Gastroesophageal sphincter (tissue), 4 donors: ENCODE measurements around the gene NEURL1. TPM values are rescaled to one million over a fixed set of nuclear protein-coding genes. Genes with fewer than 3 reads are reported as not detected.

ENCODE experiments used
- ATAC-seq: fragments of 150-250 bp; one replicate; pipeline ENCODE4 v1.9.1; 2016; ENCODE audit warnings: mild to moderate bottlenecking, moderate library complexity
- H3K27ac ChIP-seq, 4 donors: fragments of 200-600 bp; sonication (generic) in 3 of 4; 1 replicate in 3 of 4; 2 replicates in 1 of 4; pipeline ENCODE4 v1.5.1; 2016 to 2019
- H3K27me3 ChIP-seq: fragments of 200-600 bp; sonication (generic); one replicate; pipeline ENCODE4 v1.5.1; 2019
- H3K36me3 ChIP-seq, 2 donors: fragments of 200-600 bp; sonication (generic); one replicate each; pipeline ENCODE4 v1.5.1; 2019; ENCODE audit warnings: control low read depth in 1 of 2
- H3K4me1 ChIP-seq, 3 donors: fragments of 200-600 bp; sonication (generic); 1 replicate in 2 of 3; 2 replicates in 1 of 3; pipeline ENCODE4 v1.5.1; 2016 to 2019; ENCODE audit warnings: control low read depth in 2 of 3
- H3K4me3 ChIP-seq, 2 donors: fragments of 200-600 bp; sonication (generic); one replicate each; pipeline ENCODE4 v1.5.1; 2019; ENCODE audit warnings: mild to moderate bottlenecking in 1 of 2, moderate library complexity in 1 of 2
- H3K9me3 ChIP-seq, 3 donors: fragments of 200-600 bp; sonication (generic); one replicate each; pipeline ENCODE4 v1.5.1; 2017 to 2019; ENCODE audit warnings: control low read depth in 2 of 3
- CTCF ChIP-seq, 4 experiments: fragments of 200-600 bp in 2 of 4; fragments of 450-650 bp in 2 of 4; sonication (generic) in 1 of 4; IDR thresholded peaks; one replicate each; pipeline ENCODE4 v1.5.1; 2017 to 2019; ENCODE audit warnings: antibody characterized with exemption in 4 of 4, mild to moderate bottlenecking in 2 of 4, moderate library complexity in 2 of 4
- EP300 ChIP-seq: sonication (generic); formaldehyde crosslinking; IDR thresholded peaks from one replicate; pipeline ENCODE4 v1.6.1; 2017; ENCODE audit warnings: antibody characterized with exemption, mild to moderate bottlenecking
- POLR2A ChIP-seq, 2 donors: fragments of 450-650 bp; IDR thresholded peaks; one replicate each; pipeline ENCODE4 v1.6.1; 2017; ENCODE audit warnings: antibody characterized with exemption in 2 of 2, mild to moderate bottlenecking in 2 of 2, moderate library complexity in 1 of 2
- POLR2AphosphoS5 ChIP-seq: sonication (generic); formaldehyde crosslinking; IDR thresholded peaks from one replicate; pipeline ENCODE4 v1.6.1; 2017; ENCODE audit warnings: antibody characterized with exemption
- WGBS, 2 donors: methylation state at CpG; one replicate each; pipeline ENCODE4 v1.1.5; 2018; ENCODE audit warnings: low coverage in 1 of 2; 5-methylcytosine and 5-hydroxymethylcytosine counted together
- total RNA-seq, 4 donors: library from RNA; depleted of rRNA; stranded (reverse); fragments of >200 nt; gene quantifications; one replicate each; pipeline ENCODE4 v1.1.0, GENCODE V29; 2016

Gene NEURL1
- total RNA-seq, 4 donors from 2014 or later: 0.15 to 0.27 (median 0.19) TPM; not detected in 1

GRCh38 chr10:103599211-103599610 lies 105.7 kb downstream of the NEURL1 start:
- no peak for ATAC-seq
- no peak overlapping the region for H3K4me3 ChIP-seq
- peak overlapping the region in 2 of 4 donors; percentile 12 to 27 for H3K27ac ChIP-seq

GRCh38 chr10:103599907-103600306 lies 106.4 kb downstream of the NEURL1 start:
- Histone ChIP-seq H3K4me1 (peaks cover 0 to 53% (median 15%) of the 10 kb centered on the region in 3 donors), H3K4me3 (no peak overlapping the region), H3K27me3 (no peaks in the 10 kb centered on the region), H3K36me3 (peaks cover 0 to 52% of the 10 kb centered on the region in 2 donors), H3K9me3 (no peaks in the 10 kb centered on the region), H3K27ac (peak overlapping the region in 1 of 4 donors; percentile 27)
- no peak for TF ChIP-seq EP300
- no peak for TF ChIP-seq POLR2A (IDR thresholded peaks at IDR 0.05)
- no peak for TF ChIP-seq POLR2AphosphoS5
- WGBS, 2 donors: 58 to 60% methylated on average over 1 to 5 of the region's 6 CpGs
- no peak for ATAC-seq

More at GRCh38 chr10:103599211-103599610, 105.7 kb downstream of the NEURL1 start:
- H3K9me3 ChIP-seq: no peaks in the 10 kb centered on the region
- peaks cover 0 to 53% (median 15%) of the 10 kb centered on the region in 3 donors for H3K4me1 ChIP-seq
- no peak for TF ChIP-seq POLR2AphosphoS5
- no peak for TF ChIP-seq CTCF (IDR thresholded peaks at IDR 0.05)
- TF ChIP-seq EP300: no peak
- TF ChIP-seq POLR2A (IDR thresholded peaks at IDR 0.05): no peak
- 44% methylated on average over 2 of the region's 3 CpGs; no CpG with 5 or more reads in 1 of the 2 donors for WGBS, 2 donors
- H3K36me3 ChIP-seq: peaks cover 0 to 45% of the 10 kb centered on the region in 2 donors
- H3K27me3 ChIP-seq: no peaks in the 10 kb centered on the region

GRCh38 chr10:103600325-103600724 lies 106.8 kb downstream of the NEURL1 start:
- H3K4me1 ChIP-seq: peaks cover 0 to 56% (median 15%) of the 10 kb centered on the region in 3 donors
- no peaks in the 10 kb centered on the region for H3K27me3 ChIP-seq
- no peaks in the 10 kb centered on the region for H3K9me3 ChIP-seq
- ATAC-seq: no peak
- TF ChIP-seq EP300 (no peak), CTCF (IDR thresholded peaks at IDR 0.05) (no peak), POLR2AphosphoS5 (no peak), POLR2A (IDR thresholded peaks at IDR 0.05) (no peak)
- H3K36me3 ChIP-seq: peaks cover 0 to 55% of the 10 kb centered on the region in 2 donors
- WGBS, 2 donors: no CpG with 5 or more reads among the region's 6 CpGs
- peak overlapping the region in 1 of 4 donors; percentile 27 for H3K27ac ChIP-seq
- H3K4me3 ChIP-seq: no peak overlapping the region

- no peak for ATAC-seq
- H3K4me1 ChIP-seq: peaks cover 0 to 62% (median 15%) of the 10 kb centered on the region in 3 donors
- WGBS, 2 donors: 71 to 90% methylated on average over 2 to 3 of the region's 7 CpGs
- TF ChIP-seq CTCF (IDR thresholded peaks at IDR 0.05) (no peak), EP300 (no peak), POLR2A (IDR thresholded peaks at IDR 0.05) (no peak), POLR2AphosphoS5 (no peak)
- H3K36me3 ChIP-seq: peaks cover 0 to 55% of the 10 kb centered on the region in 2 donors
- peak overlapping the region in 1 of 4 donors; percentile 27 for H3K27ac ChIP-seq
- no peaks in the 10 kb centered on the region for H3K27me3 ChIP-seq
- no peak overlapping the region for H3K4me3 ChIP-seq
- H3K9me3 ChIP-seq: no peaks in the 10 kb centered on the region
These were observed 107.6 kb downstream of the NEURL1 start for GRCh38 chr10:103600956-103601569.

- Histone ChIP-seq H3K9me3 (no peaks in the 10 kb centered on the region), H3K36me3 (peaks cover 0 to 59% of the 10 kb centered on the region in 2 donors), H3K4me1 (peaks cover 0 to 51% (median 11%) of the 10 kb centered on the region in 3 donors), H3K4me3 (no peak overlapping the region), H3K27ac (no peak overlapping the region), H3K27me3 (no peaks in the 10 kb centered on the region)
- TF ChIP-seq CTCF (IDR thresholded peaks at IDR 0.05) (no peak), POLR2A (IDR thresholded peaks at IDR 0.05) (no peak), POLR2AphosphoS5 (no peak), EP300 (no peak)
- WGBS, 2 donors: 50 to 60% methylated on average over 1 to 3 of the region's 47 CpGs
- no peak for ATAC-seq
These were observed 108.7 kb downstream of the NEURL1 start for GRCh38 chr10:103602028-103602851.
